ENCODE results near the gene SPATA20.
A peak's percentile ranks its signal among the peaks of the same experiment; 100 is the strongest.

SPATA20 gene

GRCh38 chr17:50559674-50560184 lies 12.8 kb downstream of the SPATA20 start:
- peak; percentile 86 for DNase-seq (ENCODE audit: low spot score)

GRCh38 chr17:50560185-50560824 lies 13.3 kb downstream of the SPATA20 start, which contains the start of gene CACNA1G:
TSS of gene CACNA1G (plus strand) at chr17:50560715. CDS start at chr17:50561460, 745 bp downstream.
- peak; percentile 98 for DNase-seq (ENCODE audit: low spot score)

- DNase-seq (ENCODE audit: low spot score), result no peak
These were observed 14.2 kb downstream of the SPATA20 start for GRCh38 chr17:50560931-50561745.

- no peak for DNase-seq (ENCODE audit: low spot score)
These were observed 14.8 kb downstream of the SPATA20 start for GRCh38 chr17:50561746-50562141.

GRCh38 chr17:50562242-50563091 lies 15.5 kb downstream of the SPATA20 start:
- no peak for DNase-seq (ENCODE audit: low spot score)

- DNase-seq (ENCODE audit: low spot score), result no peak
These were observed 16.1 kb downstream of the SPATA20 start for GRCh38 chr17:50563092-50563511.

- no peak for DNase-seq (ENCODE audit: low spot score)
These were observed 17.9 kb downstream of the SPATA20 start for GRCh38 chr17:50564916-50565315.

GRCh38 chr17:50565402-50566350 lies 18.7 kb downstream of the SPATA20 start:
- DNase-seq (ENCODE audit: low spot score), result no peak

- DNase-seq (ENCODE audit: low spot score), result no peak
These were observed 19.9 kb downstream of the SPATA20 start for GRCh38 chr17:50566886-50567285.

GRCh38 chr17:50568659-50569058 lies 21.7 kb downstream of the SPATA20 start:
- DNase-seq (ENCODE audit: low spot score), result no peak

GRCh38 chr17:50569592-50569991 lies 22.6 kb downstream of the SPATA20 start:
- DNase-seq (ENCODE audit: low spot score), result no peak

- DNase-seq (ENCODE audit: low spot score), result no peak
These were observed 23.1 kb downstream of the SPATA20 start for GRCh38 chr17:50570032-50570431.

- no peak for DNase-seq (ENCODE audit: low spot score)
These were observed 23.6 kb downstream of the SPATA20 start for GRCh38 chr17:50570528-50570927.

GRCh38 chr17:50571681-50572080 lies 24.7 kb downstream of the SPATA20 start:
- DNase-seq (ENCODE audit: low spot score), result no peak

- DNase-seq (ENCODE audit: low spot score), result no peak
These were observed 25.6 kb downstream of the SPATA20 start for GRCh38 chr17:50572541-50572940.

GRCh38 chr17:50573866-50574611 lies 27.1 kb downstream of the SPATA20 start:
- DNase-seq (ENCODE audit: low spot score), result no peak

- no peak for DNase-seq (ENCODE audit: low spot score)
These were observed 28.7 kb downstream of the SPATA20 start for GRCh38 chr17:50575581-50576210.

- no peak for DNase-seq (ENCODE audit: low spot score)
These were observed 29.9 kb downstream of the SPATA20 start for GRCh38 chr17:50576864-50577263.

- no peak for DNase-seq (ENCODE audit: low spot score)
These were observed 30.5 kb downstream of the SPATA20 start for GRCh38 chr17:50577451-50577954.

- DNase-seq (ENCODE audit: low spot score), result no peak
These were observed 31.2 kb downstream of the SPATA20 start for GRCh38 chr17:50578173-50578572.

Measured in HuH-7.5 (cell line).